NCI-H226 (cell line): ENCODE measurements around the gene DLG3.
"Not testable (repeated sequence)": the region's sequence is repeated elsewhere in the genome, so short reads cannot be mapped to it uniquely, and the experiment has no call there.

Experiments
- DNase-seq: peaks from one replicate; pipeline ENCODE4 v3.0.0-alpha.2; 2015

Gene DLG3

DNA sequence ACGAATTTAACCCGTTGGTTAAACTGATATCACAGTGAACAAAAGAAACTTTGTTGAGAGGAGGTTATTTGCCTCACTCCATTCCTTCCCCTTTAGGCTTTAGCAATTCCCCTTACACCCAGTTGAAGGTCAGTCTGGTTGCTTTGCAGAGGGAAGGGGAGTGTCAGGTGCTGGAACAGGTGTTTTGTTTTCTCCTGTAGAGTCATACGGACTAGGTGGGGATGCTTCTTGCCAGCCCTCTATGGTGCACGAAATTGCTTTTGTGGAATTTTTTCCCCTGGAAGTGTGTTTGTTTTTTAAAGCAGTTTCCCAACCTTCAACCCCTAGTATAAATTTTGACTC lies 33.1 kb downstream of the DLG3 start:
- DNase-seq: no peak

DNA sequence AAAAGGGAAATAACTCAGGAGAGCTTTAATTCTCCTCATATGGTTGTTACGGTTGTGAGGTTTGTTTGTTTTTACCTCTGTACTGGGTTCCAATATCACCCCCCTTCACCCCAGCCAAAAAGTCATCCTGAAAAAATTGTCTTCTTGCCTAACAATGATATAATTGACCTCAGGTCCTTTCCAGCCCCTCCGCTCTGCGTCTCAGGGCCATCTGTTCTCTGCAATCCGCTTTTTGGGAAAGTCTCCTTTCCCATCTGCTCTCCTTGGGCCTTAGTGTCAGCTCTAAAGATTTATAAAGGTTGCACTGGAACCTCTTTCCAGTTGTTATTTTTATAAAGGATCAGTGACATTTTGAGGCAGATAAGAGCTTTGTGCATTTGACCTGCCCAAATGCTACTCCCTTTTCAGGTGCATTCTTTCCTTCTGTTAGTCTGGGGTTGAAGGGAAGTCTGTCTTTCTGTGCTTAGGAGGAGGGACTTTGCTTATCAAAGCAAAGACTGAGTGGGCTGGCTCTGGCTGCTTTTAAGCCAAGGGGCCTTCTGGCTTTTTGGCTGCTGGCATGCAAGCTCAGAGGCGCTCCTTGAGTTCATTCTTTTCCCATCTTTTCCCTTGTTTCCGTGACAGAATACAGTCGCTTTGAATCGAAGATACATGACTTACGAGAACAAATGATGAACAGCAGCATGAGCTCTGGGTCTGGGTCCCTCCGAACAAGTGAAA lies 34.1 kb downstream of the DLG3 start:
- DNase-seq: peak; percentile 12

DNA sequence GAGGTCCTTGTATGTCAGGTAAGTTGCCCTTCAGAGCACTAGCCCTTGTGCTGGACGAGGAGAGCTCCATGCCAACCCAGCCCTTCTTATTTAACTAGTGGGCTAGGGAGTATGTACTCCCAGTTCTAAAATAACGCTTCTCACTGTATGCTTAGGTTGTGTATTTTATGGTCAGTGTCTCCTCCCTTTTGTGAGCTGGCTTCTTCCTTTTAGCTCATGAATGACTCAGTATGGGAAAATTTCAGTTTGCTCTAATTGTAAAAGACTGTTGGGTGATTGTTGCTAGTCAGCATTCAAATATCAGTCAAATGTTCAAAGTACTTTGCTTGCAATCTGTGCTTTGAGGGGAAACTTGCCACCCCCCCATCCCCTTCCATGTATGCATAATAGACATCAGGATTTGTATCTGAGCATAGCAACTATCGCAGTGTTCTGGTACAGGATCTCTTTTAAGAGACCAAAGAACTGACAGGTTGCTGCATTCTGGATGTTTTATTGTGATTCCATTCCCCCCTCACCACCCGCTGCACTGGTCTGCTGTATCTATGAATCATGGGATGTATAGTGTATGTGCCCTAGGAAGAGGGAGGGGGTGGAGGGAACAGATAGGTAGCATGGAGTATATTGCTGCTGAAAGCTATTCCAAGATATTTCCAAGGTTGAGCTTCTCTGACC lies 34.7 kb downstream of the DLG3 start:
- peak; percentile 62 for DNase-seq

DNA sequence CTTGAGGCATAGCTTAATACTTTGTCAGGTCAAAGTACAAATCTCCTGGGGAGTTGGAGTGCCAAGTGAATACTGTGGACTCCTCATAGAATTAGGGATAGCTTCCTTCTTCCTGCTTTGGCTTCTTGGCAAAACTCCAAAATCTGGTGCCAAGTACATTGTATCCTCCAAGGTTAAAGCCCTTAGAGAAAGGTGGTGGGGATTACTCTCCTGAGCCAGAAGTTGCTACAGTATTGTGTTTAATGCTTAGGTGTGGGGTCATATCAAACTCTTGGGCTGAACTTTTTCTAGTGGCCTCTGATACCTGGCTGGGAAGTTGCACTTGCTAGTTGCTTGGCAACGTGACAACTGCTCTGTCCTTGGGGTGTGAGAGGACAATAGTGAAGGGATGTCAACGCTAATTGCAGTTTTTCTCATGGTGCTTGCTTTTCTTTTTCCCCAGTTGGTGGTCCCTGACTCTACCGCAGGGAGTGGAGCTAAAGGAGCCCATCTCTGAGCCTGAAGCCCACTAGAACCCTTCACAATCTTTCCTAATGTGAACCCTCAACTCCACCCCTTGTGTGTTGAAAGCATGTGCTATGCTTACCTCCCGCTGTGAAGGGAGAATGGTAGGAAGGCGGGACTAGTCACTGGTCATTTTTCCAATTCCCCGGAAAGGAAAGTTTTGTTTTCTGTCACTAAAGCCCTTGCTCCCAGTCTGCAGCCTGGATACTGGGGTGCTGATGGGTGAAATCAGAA lies 35.5 kb downstream of the DLG3 start:
- peak; percentile 2 for DNase-seq

DNA sequence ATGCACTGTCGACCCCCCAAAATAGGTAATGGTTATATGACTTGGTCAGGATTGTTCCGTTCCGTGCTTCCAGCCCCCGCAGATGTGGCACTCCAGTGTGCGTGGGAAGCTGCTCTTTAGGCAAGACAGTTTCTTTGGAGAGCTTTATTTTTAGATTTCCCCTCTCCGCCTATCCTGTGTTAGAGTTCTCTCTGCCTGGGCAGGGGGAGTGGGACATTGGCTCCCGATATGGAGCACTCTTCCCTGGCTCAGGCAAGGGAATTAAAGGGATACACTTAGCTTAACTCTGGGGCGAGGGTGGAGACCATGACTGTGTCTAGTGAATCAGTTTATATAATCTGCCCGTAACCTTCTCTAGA lies 36.0 kb downstream of the DLG3 start:
- DNase-seq: no peak

DNA sequence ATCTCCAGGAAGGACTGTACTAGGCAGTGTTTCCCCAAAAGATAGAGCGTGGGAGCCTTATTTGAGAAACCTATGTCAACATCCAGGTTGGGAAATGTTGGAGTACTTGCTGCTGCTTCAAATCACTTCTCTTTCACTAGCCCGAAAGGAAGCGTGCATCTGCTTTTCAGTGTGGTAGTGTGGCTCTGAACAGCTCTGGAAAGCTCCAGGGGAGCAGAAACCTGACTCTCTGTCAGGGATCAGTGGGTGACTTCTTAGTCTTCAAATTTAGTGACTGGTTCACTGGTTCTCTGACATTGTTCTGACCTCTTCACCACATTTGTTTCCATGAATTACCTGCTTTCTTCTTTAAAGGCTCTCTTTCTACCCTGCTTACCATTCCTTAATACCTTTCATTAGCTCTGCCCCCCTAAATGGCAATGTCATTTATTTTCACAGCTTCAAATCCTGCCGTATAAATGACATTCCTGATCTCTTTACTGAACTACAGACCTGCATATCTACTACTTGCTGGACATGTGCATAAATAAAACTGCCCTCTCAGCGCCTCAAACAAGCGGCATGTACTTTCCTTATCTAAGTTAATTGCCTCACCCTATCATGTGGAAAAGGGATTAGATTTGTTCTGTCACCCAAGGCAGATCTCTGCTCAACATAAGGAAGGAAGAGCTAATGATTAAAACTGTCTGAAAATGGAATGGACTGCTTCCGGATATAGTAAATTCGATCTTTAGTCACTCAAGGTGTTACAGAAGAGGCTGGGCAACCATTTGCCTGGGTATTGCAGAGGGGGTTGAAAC lies 37.0 kb downstream of the DLG3 start:
- no peak for DNase-seq

DNA sequence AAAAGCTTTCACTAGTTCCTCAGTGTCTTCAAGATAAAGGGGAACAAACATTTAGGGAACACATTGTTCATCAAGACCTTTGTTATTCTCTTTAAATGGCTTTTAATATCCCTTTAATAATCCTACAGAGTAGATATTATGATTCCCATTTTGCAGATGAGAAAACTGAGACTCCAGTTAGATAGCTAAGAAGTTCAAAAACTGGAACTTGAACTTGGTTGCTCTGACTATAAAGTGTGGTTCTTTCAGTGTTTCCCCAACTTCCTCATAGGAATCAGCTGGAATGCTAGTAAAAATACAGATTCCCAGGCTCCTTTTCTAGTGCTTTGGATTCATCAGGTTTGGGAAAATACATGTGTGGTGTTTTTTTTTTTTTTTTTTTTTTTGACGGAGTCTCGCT lies 37.7 kb downstream of the DLG3 start:
- no peak for DNase-seq

DNA sequence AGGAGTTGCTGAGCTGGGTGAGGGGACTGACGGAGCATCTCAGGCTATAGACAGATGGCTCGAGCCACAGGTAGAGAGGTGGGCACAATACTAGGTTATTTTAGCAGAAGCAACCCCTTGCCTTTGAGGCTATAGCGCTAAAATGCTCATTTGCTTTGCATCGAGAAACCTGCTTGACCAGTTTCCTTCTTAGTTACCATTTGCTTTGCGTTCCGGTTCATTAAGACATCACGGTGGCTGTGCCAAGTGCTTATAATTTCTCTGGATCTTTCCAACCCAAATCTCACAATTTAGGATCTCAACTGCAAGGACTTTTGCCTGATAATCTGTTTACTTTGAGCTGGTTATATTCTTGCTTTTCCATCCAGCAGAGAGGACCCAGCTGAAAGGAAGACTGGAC lies 40.8 kb downstream of the DLG3 start:
- no peak for DNase-seq

DNA sequence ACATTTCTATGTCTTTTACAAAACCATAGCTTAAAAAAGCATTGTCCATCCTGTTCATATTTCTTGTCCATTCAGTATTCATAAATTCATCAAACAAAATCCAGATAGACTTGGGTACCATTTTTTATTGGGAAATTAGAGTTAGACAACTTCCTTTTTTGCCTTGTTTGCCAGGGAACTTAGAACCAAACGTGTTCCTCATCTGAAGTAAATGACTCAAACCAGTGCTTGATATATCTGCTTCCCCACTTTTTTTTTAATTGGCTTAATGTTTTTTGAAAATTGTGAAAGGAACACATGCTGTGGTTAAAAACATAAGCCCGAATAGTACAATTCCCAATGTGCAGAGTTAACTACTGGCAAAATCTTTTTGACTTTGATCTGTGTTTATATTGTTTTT lies 44.2 kb downstream of the DLG3 start:
- DNase-seq: no peak

DNA sequence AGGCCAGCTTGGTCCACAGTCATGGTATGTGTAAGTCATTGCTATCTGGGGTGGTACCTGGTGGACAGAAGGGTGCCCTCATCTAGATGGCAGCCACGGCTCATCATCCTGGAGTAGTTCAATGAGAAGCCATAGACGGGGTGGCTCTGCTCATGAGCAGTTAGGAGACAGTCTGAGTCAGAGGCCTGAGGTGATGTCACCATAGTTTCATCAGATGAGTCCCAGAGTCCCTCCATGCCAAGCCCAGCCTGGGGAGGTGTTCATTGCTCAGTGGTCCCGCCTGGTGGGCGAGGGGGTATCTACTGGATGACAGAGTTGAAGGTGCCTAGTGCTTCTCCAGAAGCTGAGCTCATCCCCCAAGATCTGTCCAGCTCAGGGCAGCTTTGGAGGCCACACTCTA lies 49.8 kb downstream of the DLG3 start:
- no peak for DNase-seq

DNA sequence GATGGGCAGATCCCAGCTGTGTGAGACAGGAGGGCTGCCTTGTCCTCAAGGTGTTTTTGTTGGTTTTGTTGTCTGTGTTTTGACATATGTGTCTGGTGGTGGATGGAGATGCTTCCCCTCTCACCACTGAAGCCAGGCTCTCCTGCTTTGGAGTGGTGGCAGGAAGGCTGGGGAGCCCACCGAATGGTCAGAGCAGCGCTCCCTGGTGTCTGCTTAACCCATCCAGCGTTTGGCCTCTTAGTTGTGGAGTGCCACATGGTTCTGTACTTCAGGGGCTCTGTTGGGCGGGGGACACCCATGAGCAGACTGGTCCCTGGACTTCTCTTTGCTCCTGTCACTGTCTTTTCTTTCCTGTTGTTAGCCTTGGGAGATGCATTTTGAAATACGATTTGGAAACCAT lies 51.9 kb downstream of the DLG3 start:
- DNase-seq: no peak

DNA sequence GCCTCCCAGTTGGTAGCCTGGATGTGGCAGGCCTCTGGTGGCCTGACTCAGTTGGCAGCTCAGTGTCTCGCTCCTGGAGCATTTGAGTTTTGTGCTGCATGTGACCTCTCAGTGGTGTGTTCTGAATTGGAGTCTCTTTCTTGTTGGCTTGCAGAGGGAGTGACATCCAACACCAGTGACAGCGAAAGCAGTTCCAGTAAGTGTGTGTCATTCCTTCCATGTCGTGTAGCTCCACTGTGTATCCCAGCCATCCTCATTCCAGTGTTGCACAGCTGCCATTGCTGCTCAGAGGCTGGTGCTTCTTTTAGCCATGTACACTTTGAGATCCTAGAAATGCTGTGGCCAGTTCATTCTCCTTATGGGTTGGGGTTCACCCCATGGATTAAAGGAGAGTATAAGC lies 52.4 kb downstream of the DLG3 start:
- no peak for DNase-seq

DNA sequence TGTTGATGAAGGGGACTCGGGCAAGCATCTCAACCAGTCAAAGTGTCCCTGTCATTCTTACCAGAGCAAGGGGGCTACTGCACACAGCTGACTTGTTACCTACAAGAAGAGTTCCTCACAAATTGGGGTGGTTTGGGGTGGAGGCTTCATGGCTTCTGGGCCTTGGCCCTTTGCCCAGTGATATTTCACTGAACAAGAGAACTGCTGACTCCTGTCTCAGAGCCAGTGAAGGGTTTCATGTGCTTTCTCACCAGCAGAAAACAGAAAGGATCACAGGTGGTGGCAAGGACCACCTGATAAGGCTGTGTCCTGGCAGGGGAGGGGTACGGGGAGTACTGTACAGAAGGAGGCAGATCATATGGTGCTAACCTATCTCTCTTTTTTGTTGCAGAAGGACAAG lies 53.5 kb downstream of the DLG3 start:
- no peak for DNase-seq

DNA sequence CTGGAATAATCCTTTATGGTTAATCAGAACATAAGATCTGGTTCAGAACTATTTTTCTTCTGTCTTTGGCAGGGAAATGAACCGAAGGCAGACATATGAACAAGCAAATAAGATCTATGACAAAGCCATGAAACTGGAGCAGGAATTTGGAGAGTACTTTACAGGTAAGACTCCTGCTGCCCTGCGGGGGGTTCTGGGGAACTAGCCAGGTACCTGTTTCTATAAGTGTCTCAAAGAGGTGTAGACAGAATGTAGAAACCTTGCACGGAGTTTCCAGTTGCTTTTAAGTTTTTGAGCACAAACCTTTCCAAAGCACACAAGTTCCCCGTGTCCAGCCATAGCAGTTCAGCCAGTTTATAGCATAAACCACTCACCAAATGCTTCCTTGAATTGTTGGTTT lies 56.2 kb downstream of the DLG3 start:
- no peak for DNase-seq

DNA sequence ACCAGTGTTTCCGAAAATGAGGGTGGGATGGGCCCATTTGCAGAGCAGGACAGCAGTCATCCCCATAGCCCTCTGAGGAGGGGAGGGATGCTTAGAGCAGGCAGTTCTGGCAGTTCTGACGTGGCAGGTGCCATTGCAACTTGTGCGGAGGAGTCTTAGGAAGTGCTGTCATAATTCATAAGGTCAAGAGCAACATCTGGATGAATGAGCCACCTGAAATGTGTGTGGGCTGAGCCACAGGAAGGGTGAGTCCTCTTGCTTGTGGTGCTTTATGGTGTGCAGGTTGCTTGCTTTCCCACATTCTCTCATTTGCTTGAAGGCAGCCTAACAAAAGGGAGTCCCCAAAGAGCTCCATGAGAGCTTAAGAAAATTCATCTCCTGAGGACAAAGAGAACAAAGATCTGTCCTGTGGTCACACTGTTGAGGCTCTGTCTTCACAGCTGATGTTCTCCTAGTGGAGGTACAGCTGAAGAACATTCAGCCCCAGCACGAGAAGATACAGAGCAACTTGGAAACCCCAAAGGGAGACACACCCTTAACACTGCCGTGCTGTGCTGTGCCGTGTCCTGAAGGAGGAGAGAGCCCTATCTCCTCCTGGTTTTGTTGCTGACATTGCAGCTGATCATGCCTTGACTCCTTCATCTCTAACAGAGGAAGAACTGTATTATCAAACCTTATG lies 60.3 kb downstream of the DLG3 start:
- DNase-seq: no peak

DNA sequence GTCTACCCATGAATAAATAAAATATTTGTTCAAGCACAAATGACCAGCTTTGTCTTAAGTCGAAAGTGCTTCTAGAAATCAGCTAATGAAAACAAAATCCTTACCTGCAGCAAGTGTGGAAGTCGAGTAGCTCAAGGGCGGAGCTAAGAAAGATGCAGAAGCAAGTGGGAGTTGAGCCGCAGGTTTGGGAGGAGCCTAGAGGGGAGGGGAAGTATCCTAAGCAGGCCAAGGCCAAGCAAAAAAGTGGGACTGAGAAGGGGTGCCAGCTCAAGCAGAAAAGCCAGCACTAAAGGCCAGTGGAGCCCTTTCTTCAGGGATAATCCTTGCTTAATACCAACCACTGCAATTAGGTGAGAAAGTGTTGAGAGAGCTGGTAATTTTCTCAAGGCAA lies 60.8 kb downstream of the DLG3 start:
- DNase-seq: no peak

DNA sequence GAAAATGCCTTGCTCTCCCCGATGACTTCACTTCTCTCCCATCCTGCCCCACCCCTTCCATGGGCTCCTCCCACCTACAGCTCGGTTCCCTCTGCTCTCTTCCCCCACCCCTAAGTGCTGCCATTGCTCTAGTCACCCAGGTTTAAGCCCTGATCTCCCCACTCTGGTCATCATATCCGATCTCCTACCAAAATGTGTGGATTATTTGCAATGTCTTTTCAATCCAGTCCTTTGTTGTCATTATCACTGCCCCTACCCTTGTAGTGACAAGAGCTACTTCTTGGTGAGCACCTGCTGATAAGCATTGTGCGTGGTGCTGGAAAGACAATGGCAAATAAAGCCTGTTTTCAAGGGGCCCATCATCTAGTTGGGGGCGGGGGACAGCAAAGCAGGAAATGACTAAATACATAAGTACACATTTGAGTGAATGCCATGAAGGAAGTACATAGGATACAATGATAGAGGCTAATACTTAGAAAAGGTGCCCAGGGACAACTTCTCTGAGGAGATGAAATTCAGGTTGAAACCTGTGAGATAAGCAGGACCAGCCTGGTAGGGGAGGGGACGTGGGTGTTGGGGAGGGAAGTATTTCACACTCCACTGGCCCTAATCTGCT lies 63.8 kb downstream of the DLG3 start:
- no peak for DNase-seq

DNA sequence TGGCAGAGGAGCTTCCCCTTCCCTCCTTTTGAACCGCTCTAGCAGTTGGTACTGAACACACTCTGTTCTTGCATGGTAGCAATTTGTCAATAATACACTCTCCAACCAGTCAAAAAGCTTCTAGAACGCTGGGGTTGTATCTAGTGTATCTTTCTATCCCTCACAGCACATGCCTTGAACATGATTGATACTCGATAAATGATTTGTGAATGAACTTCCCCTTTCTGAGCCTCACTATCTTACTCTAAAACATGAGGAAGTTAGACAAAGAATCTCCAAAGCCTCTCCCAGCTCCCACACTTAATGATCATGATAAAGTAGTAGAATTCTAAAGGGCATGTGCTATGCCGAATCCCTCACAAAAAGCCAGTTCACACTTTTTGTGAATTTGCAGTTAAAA lies 64.4 kb downstream of the DLG3 start:
- DNase-seq: no peak

DNA sequence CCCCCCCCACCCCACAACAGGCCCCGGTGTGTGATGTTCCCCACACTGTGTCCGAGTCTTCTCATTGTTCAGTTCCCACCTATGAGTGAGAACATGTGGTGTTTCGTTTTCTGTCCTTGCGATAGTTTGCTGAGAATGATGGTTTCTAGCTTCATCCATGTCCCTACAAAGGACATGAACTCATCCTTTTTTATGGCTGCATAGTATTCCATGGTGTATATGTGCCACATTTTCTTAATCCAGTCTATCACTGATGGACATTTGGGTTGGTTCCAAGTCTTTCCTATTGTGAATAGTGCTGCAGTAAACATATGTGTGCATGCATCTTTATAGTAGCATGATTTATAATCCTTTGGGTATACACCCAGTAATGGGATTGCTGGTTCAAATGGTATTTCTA lies 70.6 kb downstream of the DLG3 start:
- not testable (repeated sequence) for DNase-seq

DNA sequence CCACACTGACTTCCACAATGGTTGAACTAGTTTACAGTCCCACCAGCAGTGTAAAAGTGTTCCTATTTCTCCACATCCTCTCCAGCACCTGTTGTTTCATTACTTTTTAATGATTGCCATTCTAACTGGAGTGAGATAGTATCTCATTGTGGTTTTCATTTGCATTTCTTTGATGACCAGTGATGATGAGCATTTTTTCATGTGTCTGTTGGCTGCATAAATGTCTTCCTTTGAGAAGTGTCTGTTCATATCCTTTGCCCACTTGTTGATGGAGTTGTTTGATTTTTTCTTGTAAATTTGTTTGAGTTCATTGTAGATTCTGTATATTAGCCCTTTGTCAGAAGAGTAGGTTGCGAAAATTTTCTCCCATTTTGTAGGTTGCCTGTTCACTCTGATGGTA lies 71.1 kb downstream of the DLG3 start:
- DNase-seq: not testable (repeated sequence)

DNA sequence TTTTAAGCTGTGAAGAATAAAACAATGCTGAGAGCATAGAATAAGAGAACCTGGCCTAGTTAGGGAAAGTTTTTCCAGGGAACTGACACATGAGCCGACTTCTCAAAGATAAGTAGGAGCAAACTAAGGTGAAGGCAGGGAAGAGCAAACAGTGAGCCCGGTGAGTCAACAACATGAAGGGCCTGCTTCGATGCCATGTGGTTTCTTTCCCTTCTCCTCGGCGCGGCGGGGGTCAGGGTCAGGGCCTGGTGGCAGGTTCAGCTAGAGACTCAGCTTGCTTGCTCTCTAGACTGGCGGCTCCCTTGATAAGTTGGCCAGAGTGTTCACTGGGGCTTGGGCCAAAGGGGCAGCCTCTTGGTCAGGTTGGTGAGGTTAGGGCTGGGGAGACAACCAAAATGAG lies 81.1 kb downstream of the DLG3 start:
- DNase-seq: no peak

DNA sequence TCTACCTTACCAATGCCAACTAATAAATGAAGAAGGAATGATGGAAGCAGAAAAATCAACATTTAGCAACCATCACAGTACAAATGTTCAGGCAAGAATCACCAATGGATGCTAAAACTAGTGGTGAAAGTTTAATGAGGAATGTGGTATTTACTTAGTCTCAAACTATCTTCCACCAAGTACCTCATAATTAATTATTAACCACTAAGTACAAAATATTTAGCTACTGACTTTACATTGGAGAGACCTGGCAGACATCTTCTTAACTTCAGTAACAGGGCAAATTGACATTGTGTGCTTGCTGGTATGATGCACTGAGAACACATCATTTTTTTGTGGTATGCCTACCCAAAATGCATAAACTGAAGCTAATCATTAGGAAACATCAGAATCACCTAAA lies 82.4 kb downstream of the DLG3 start:
- no peak for DNase-seq
